Gastrocnemius medialis (tissue), 4 donors: ENCODE measurements around the gene PGM1. TPM values are rescaled to one million over a fixed set of nuclear protein-coding genes. Genes with fewer than 3 reads are reported as not detected.

Source experiments
- ATAC-seq, 2 donors: fragments of 150-250 bp; one replicate each; pipeline ENCODE4 v1.9.1; 2016
- DNase-seq, 2 donors: peaks; one replicate each; pipeline ENCODE4 v3.0.0-alpha.2; 2019
- H3K27ac ChIP-seq, 4 donors: fragments of 200-600 bp; sonication (generic); 1 replicate in 1 of 4; 2 replicates in 3 of 4; pipeline ENCODE4 v1.5.1; 2016 to 2018; ENCODE audit warnings: mild to moderate bottlenecking in 2 of 4, moderate library complexity in 1 of 4
- H3K27me3 ChIP-seq, 3 donors: fragments of 200-600 bp; sonication (generic) in 2 of 3; 1 replicate in 1 of 3; 2 replicates in 2 of 3; pipeline versions ENCODE4 v1.5.1 to v1.6.0; 2016 to 2019; ENCODE audit warnings: mild to moderate bottlenecking in 1 of 3, moderate library complexity in 1 of 3
- H3K36me3 ChIP-seq, 2 donors: fragments of 200-600 bp; sonication (generic) in 1 of 2; one replicate each; pipeline ENCODE4 v1.5.1; 2017 to 2018
- H3K4me1 ChIP-seq, 2 donors: fragments of 200-600 bp; sonication (generic) in 1 of 2; one replicate each; pipeline ENCODE4 v1.5.1; 2016 to 2017; ENCODE audit warnings: mild to moderate bottlenecking in 2 of 2
- H3K4me3 ChIP-seq, 4 donors: fragments of 200-600 bp; sonication (generic) in 3 of 4; 1 replicate in 1 of 4; 2 replicates in 3 of 4; pipeline ENCODE4 v1.5.1; 2016 to 2019; ENCODE audit warnings: mild to moderate bottlenecking in 2 of 4
- H3K9me3 ChIP-seq, 3 donors: fragments of 200-600 bp; sonication (generic) in 2 of 3; 1 replicate in 1 of 3; 2 replicates in 2 of 3; pipeline ENCODE4 v1.5.1; 2016 to 2019
- CTCF ChIP-seq, 5 experiments: fragments of 450-650 bp in 3 of 5; fragments of 200-600 bp in 2 of 5; sonication (generic) in 2 of 5; IDR thresholded peaks in 4 of 5; conservative IDR thresholded peaks in 1 of 5; 1 replicate in 4 of 5; 2 replicates in 1 of 5; pipeline ENCODE4 v1.5.1; 2016 to 2019; ENCODE audit warnings: antibody characterized with exemption in 5 of 5, mild to moderate bottlenecking in 3 of 5, moderate library complexity in 3 of 5
- POLR2A ChIP-seq, 2 donors: fragments of 450-650 bp; IDR thresholded peaks; one replicate each; pipeline ENCODE4 v1.6.1; 2017; ENCODE audit warnings: antibody characterized with exemption in 2 of 2, mild to moderate bottlenecking in 2 of 2, moderate library complexity in 2 of 2
- in situ Hi-C, 4 donors: fragments of 200-750 bp; cut with MboI; loops; one replicate each; pipeline versions ENCODE4 v1.15.0 to v1.8.0; 2017; ENCODE audit warnings: low sequenced_read_pairs in 4 of 4
- intact Hi-C: fragments of 100-400 bp; cut with DNase I; formaldehyde crosslinking; loops from one replicate; pipeline ENCODE4 v1.15.1; 2023; ENCODE audit warnings: low total_unique reads
- total RNA-seq, 4 donors: library from RNA; depleted of rRNA; stranded (reverse); fragments of >200 nt; gene quantifications; one replicate each; pipeline versions ENCODE4 v1.1.0 to v1.2.3, GENCODE V29; 2016

Gene PGM1
- total RNA-seq, 4 donors from 2014 or later: 320 to 713 (median 666) TPM

- no peak overlapping the region for H3K4me3 ChIP-seq
- intact Hi-C loops: no loop called here
- no peak for TF ChIP-seq CTCF (IDR thresholded peaks at IDR 0.05 in 4 of 5, conservative IDR thresholded peaks at IDR 0.05 in 1 of 5)
- TF ChIP-seq POLR2A (IDR thresholded peaks at IDR 0.05): no peak
- no peak for DNase-seq
- in situ Hi-C loops: no loop called here
- H3K36me3 ChIP-seq: peaks cover 0 to 41% of the 10 kb centered on the region in 2 donors
- no peaks in the 10 kb centered on the region for H3K27me3 ChIP-seq
- H3K4me1 ChIP-seq: peaks cover 57 to 69% of the 10 kb centered on the region in 2 donors
- H3K9me3 ChIP-seq: no peaks in the 10 kb centered on the region
- H3K27ac ChIP-seq: peak overlapping the region; percentile 48 to 95 (median 88)
- ATAC-seq: no peak
These were observed 47.7 kb downstream of the PGM1 start for GRCh38 chr1:63640633-63641567.

- no peaks in the 10 kb centered on the region for H3K9me3 ChIP-seq
- H3K27ac ChIP-seq: peak overlapping the region; percentile 48 to 95 (median 88)
- H3K36me3 ChIP-seq: peaks cover 0 to 34% of the 10 kb centered on the region in 2 donors
- peaks cover 59 to 74% of the 10 kb centered on the region in 2 donors for H3K4me1 ChIP-seq
- H3K4me3 ChIP-seq: no peak overlapping the region
- no peaks in the 10 kb centered on the region for H3K27me3 ChIP-seq
- no peak for ATAC-seq
- DNase-seq: no peak
- in situ Hi-C loops: no loop called here
- intact Hi-C loops: loop anchor here (2.0 kb wide), 1 partner anchor 19 kb away; no protein-coding TSS in a partner anchor
- TF ChIP-seq POLR2A (IDR thresholded peaks at IDR 0.05) (no peak), CTCF (IDR thresholded peaks at IDR 0.05 in 4 of 5, conservative IDR thresholded peaks at IDR 0.05 in 1 of 5) (no peak)
These were observed 48.4 kb downstream of the PGM1 start for GRCh38 chr1:63641615-63642014.

- Histone ChIP-seq H3K27ac (peak overlapping the region; percentile 79 to 95 (median 88)), H3K4me3 (no peak overlapping the region), H3K27me3 (no peaks in the 10 kb centered on the region), H3K9me3 (no peaks in the 10 kb centered on the region), H3K4me1 (peaks cover 62 to 77% of the 10 kb centered on the region in 2 donors), H3K36me3 (peaks cover 0 to 24% of the 10 kb centered on the region in 2 donors)
- ATAC-seq (peak in 1 of 2 donors; percentile 25), DNase-seq (no peak)
- in situ Hi-C loops: no loop called here
- TF ChIP-seq POLR2A (IDR thresholded peaks at IDR 0.05) (no peak), CTCF (IDR thresholded peaks at IDR 0.05 in 4 of 5, conservative IDR thresholded peaks at IDR 0.05 in 1 of 5) (no peak)
- intact Hi-C loops: loop anchor here (2.0 kb wide), 1 partner anchor 20 kb away; no protein-coding TSS in a partner anchor
These were observed 49.7 kb downstream of the PGM1 start for GRCh38 chr1:63642901-63643300.

GRCh38 chr1:63643517-63643916 lies 50.3 kb downstream of the PGM1 start:
- ATAC-seq (peak; percentile 82 to 87), DNase-seq (peak; percentile 74 to 78)
- no peak overlapping the region for H3K4me3 ChIP-seq
- TF ChIP-seq POLR2A (IDR thresholded peaks at IDR 0.05) (no peak), CTCF (IDR thresholded peaks at IDR 0.05 in 4 of 5, conservative IDR thresholded peaks at IDR 0.05 in 1 of 5) (no peak)
- no peaks in the 10 kb centered on the region for H3K9me3 ChIP-seq
- peaks cover 62 to 77% of the 10 kb centered on the region in 2 donors for H3K4me1 ChIP-seq
- H3K36me3 ChIP-seq: peaks cover 0 to 24% of the 10 kb centered on the region in 2 donors
- in situ Hi-C loops: no loop called here
- intact Hi-C loops: loop anchor here (2.0 kb wide), 1 partner anchor 21 kb away; no protein-coding TSS in a partner anchor
- no peaks in the 10 kb centered on the region for H3K27me3 ChIP-seq
- peak overlapping the region; percentile 79 to 95 (median 88) for H3K27ac ChIP-seq
